Tibial nerve (tissue), 4 donors: ENCODE results near the gene DOLPP1. TPM values are rescaled to one million over a fixed set of nuclear protein-coding genes. Genes with fewer than 3 reads are reported as not detected.
A peak's percentile ranks its signal among the peaks of the same experiment; 100 is the strongest.

Experiments used
- DNase-seq, 2 donors: peaks; one replicate each; pipeline ENCODE4 v3.0.0-alpha.2; 2019; ENCODE audit warnings: low spot score in 2 of 2
- H3K27ac ChIP-seq, 4 donors: fragments of 200-600 bp; sonication (generic) in 3 of 4; one replicate each; pipeline ENCODE4 v1.5.1; 2017 to 2019; ENCODE audit warnings: mild to moderate bottlenecking in 1 of 4
- H3K27me3 ChIP-seq, 2 donors: fragments of 200-600 bp; sonication (generic) in 1 of 2; one replicate each; pipeline versions ENCODE4 v1.5.1 to v1.6.0; 2017 to 2019
- H3K36me3 ChIP-seq, 3 donors: fragments of 200-600 bp; sonication (generic); one replicate each; pipeline ENCODE4 v1.5.1; 2018 to 2019
- H3K4me1 ChIP-seq, 4 donors: fragments of 200-600 bp; sonication (generic) in 3 of 4; one replicate each; pipeline ENCODE4 v1.5.1; 2017 to 2019
- H3K4me3 ChIP-seq, 4 donors: fragments of 200-600 bp; sonication (generic) in 3 of 4; one replicate each; pipeline ENCODE4 v1.5.1; 2017 to 2019; ENCODE audit warnings: mild to moderate bottlenecking in 1 of 4, moderate library complexity in 1 of 4
- H3K9me3 ChIP-seq, 4 donors: fragments of 200-600 bp; sonication (generic) in 3 of 4; one replicate each; pipeline ENCODE4 v1.5.1; 2017 to 2019
- EP300 ChIP-seq, 2 donors: sonication (generic); formaldehyde crosslinking; IDR thresholded peaks; one replicate each; pipeline ENCODE4 v1.6.1; 2017; ENCODE audit warnings: antibody characterized with exemption in 2 of 2, mild to moderate bottlenecking in 1 of 2
- POLR2A ChIP-seq, 2 donors: fragments of 450-650 bp; IDR thresholded peaks; one replicate each; pipeline ENCODE4 v1.6.1; 2017; ENCODE audit warnings: antibody characterized with exemption in 2 of 2, mild to moderate bottlenecking in 2 of 2, moderate library complexity in 2 of 2
- WGBS, 2 donors: methylation state at CpG; one replicate each; pipeline ENCODE4 v1.1.5; 2018; 5-methylcytosine and 5-hydroxymethylcytosine counted together
- total RNA-seq, 4 donors: library from RNA; depleted of rRNA; stranded (reverse); fragments of >200 nt; gene quantifications; one replicate each; pipeline ENCODE4 v1.1.0, GENCODE V29; 2016
- TF ChIP-seq, protein P1 (sequence below), 5 experiments: fragments of 200-600 bp in 3 of 5; fragments of 450-650 bp in 2 of 5; sonication (generic) in 3 of 5; IDR thresholded peaks; one replicate each; pipeline ENCODE4 v1.5.1; 2016 to 2019; ENCODE audit warnings: antibody characterized with exemption in 5 of 5, mild to moderate bottlenecking in 3 of 5, moderate library complexity in 2 of 5

Gene DOLPP1
- total RNA-seq, 4 donors from 2014 or later, result 4.7 to 12.0 (median 6.7) TPM

DNA sequence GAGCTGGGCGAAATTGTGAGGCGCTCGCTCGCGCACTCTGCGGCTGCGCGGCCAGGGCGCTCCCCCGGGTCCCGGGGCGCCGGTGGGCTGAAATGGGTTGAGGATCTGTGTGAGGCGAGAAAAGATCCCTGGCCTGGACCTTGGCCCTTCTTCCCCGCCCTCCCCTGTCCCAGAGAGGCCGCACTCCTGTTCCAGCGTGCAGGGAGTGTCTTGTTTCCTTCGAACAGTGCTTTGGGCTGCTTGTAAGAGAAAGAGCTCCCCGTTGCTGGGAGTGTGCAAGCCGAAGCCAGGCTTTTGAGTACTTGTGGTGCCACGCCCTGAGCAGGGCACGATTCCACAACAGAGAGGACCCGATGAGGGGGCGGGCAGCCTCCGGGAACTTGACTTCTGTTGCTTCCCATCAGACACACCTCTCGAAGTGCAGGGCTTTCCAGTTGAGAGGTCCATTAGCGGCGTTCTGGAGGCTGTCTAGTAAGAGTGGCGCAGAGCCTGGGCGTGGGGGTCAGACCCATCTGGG is 535 bp downstream of the DOLPP1 start:
- WGBS, 2 donors, result 2% methylated on average over 20 to 29 of the region's 30 CpGs

DNA sequence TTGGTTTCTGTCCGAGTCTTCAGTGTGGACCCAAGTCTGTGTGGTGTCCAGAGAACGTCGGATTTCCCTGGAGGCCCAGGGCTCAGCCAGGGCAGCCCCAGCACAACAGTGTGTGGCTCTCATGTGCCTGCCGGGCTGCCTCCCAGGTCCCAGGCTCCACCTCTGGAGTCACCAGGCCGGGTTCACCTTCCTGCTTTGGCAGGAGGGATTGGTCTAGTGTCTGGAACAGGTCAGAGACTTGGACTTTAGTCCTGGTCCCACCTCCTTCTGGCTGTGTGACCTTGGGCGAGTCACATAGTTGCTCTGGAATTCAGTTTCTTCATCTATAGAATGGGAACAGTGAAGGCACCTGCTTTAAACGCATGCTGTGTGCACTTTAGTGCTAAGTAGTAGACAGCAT is 3.2 kb downstream of the DOLPP1 start:
- peaks cover 0 to 54% (median 15%) of the 10 kb centered on the region in 3 donors for H3K36me3 ChIP-seq
- peaks cover 0 to 26% (median 12%) of the 10 kb centered on the region in 4 donors for H3K4me1 ChIP-seq
- WGBS, 2 donors, result 76 to 89% methylated on average over 3 to 7 of the region's 7 CpGs
- H3K27ac ChIP-seq, result no peak overlapping the region
- H3K27me3 ChIP-seq, result no peaks in the 10 kb centered on the region
- no peak for TF ChIP-seq EP300 (IDR thresholded peaks at IDR 0.05)
- TF ChIP-seq, protein P1, sequence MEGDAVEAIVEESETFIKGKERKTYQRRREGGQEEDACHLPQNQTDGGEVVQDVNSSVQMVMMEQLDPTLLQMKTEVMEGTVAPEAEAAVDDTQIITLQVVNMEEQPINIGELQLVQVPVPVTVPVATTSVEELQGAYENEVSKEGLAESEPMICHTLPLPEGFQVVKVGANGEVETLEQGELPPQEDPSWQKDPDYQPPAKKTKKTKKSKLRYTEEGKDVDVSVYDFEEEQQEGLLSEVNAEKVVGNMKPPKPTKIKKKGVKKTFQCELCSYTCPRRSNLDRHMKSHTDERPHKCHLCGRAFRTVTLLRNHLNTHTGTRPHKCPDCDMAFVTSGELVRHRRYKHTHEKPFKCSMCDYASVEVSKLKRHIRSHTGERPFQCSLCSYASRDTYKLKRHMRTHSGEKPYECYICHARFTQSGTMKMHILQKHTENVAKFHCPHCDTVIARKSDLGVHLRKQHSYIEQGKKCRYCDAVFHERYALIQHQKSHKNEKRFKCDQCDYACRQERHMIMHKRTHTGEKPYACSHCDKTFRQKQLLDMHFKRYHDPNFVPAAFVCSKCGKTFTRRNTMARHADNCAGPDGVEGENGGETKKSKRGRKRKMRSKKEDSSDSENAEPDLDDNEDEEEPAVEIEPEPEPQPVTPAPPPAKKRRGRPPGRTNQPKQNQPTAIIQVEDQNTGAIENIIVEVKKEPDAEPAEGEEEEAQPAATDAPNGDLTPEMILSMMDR (IDR thresholded peaks at IDR 0.05), result no peak
- no peak for TF ChIP-seq POLR2A (IDR thresholded peaks at IDR 0.05)
- H3K9me3 ChIP-seq, result no peaks in the 10 kb centered on the region
- no peak for DNase-seq
- no peak overlapping the region for H3K4me3 ChIP-seq

More for the DNA sequence above, 535 bp downstream of the DOLPP1 start:
- peak overlapping the region; percentile 61 to 96 (median 89) for H3K4me3 ChIP-seq
- H3K36me3 ChIP-seq, result peaks cover 0 to 27% (median 11%) of the 10 kb centered on the region in 3 donors
- peak overlapping the region; percentile 39 to 91 (median 86) for H3K27ac ChIP-seq
- peaks cover 0 to 26% (median 12%) of the 10 kb centered on the region in 4 donors for H3K4me1 ChIP-seq
- no peaks in the 10 kb centered on the region for H3K9me3 ChIP-seq
- H3K27me3 ChIP-seq, result no peaks in the 10 kb centered on the region
- no peak for DNase-seq
- TF ChIP-seq EP300 (IDR thresholded peaks at IDR 0.05) (no peak), POLR2A (IDR thresholded peaks at IDR 0.05) (no peak)
- TF ChIP-seq, protein P1 (IDR thresholded peaks at IDR 0.05), result no peak

DNA sequence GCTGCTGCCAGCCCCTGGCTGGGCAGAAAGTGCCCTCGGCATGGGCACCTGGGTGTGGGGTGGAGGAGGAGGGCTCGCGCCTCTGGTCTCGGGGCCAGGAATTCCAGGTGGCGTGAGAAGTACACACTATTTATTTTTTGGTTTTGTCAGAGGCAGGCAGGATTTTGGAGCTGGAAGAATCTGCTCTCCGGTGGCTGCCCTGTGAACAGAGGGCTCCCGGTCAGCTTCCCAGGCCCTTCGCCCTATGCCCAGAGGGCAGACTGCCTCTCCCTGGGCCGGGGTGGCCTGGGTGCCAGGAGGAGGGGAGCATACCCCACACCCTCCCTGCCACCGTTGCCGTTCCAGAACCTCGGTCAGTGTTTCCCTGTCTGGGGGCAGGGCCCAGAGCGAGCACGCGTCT is 8.3 kb downstream of the DOLPP1 start:
- no peaks in the 10 kb centered on the region for H3K4me1 ChIP-seq
- peaks cover 0 to 73% (median 23%) of the 10 kb centered on the region in 3 donors for H3K36me3 ChIP-seq
- no peak for DNase-seq
- H3K9me3 ChIP-seq, result no peaks in the 10 kb centered on the region
- no peaks in the 10 kb centered on the region for H3K27me3 ChIP-seq
- H3K4me3 ChIP-seq, result no peak overlapping the region
- H3K27ac ChIP-seq, result no peak overlapping the region
- no peak for TF ChIP-seq POLR2A (IDR thresholded peaks at IDR 0.05)
- TF ChIP-seq, protein P1 (IDR thresholded peaks at IDR 0.05), result no peak
- no peak for TF ChIP-seq EP300 (IDR thresholded peaks at IDR 0.05)
- 80 to 85% methylated on average over 14 to 15 of the region's 15 CpGs for WGBS, 2 donors

DNA sequence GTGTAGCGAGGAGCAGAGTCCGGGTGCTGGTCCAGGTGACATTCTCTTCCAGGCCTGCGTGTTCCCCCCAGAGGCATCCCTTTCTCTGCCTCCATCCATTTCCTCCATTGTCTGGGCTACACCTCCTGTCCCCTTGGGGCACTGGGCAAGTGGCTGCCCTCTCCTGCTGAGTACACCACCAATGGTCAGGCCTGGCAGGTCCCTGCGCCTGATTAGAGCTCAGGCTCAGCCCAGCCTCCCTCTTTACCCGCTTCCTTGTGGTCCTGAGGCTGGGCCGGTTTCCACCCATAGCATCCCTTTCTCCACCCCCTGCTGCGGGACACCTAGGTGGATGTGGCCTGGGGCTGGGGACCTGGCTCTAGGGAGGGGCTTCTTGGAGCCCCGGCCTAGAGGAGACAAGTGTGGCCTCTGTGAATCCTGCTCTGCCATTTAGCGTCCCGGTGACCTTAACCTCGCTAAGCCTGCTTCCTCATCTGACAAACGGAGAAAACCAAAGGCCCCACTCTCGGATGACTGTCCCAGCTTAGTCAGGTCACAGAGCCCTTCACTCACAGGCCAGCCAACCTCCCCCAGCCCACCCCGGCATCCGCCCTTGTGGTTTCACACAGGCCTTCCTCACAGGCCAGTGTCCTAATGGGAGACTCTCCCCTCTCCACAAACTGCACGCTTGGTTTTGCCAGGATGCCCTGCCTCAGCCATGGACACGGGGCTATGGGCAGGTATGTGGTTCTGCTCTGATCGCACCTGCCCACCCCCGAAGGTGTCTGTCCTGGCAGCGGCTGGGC is 12.9 kb downstream of the DOLPP1 start:
- TF ChIP-seq POLR2A (IDR thresholded peaks at IDR 0.05) (no peak), EP300 (IDR thresholded peaks at IDR 0.05) (no peak)
- TF ChIP-seq, protein P1 (IDR thresholded peaks at IDR 0.05), result no peak
- Histone ChIP-seq H3K4me1 (no peaks in the 10 kb centered on the region), H3K27me3 (no peaks in the 10 kb centered on the region), H3K27ac (no peak overlapping the region), H3K4me3 (no peak overlapping the region), H3K36me3 (peaks cover 0 to 73% (median 10%) of the 10 kb centered on the region in 3 donors), H3K9me3 (no peaks in the 10 kb centered on the region)
- WGBS, 2 donors, result 70 to 80% methylated on average over 14 to 15 of the region's 20 CpGs
- DNase-seq, result no peak
